Esophagus squamous epithelium (tissue), 5 donors: ENCODE results near the gene ATP1B3. TPM values are rescaled to one million over a fixed set of nuclear protein-coding genes. Genes with fewer than 3 reads are reported as not detected.

ENCODE experiments used
- DNase-seq: peaks from one replicate; lab custom pipeline; 2025; lab: John Stamatoyannopoulos, UW
- H3K27ac ChIP-seq, 4 donors: fragments of 200-600 bp; sonication (generic); one replicate each; pipeline ENCODE4 v1.5.1; 2016 to 2019; ENCODE audit warnings: mild to moderate bottlenecking in 1 of 4
- H3K27me3 ChIP-seq, 4 donors: fragments of 200-600 bp; sonication (generic); 1 replicate in 3 of 4; 2 replicates in 1 of 4; pipeline versions ENCODE4 v1.5.1 to v1.6.0; 2017 to 2021; ENCODE audit warnings: antibody characterized with exemption in 1 of 4
- H3K36me3 ChIP-seq, 3 donors: fragments of 200-600 bp; sonication (generic); one replicate each; pipeline ENCODE4 v1.5.1; 2016 to 2019
- H3K4me1 ChIP-seq, 3 donors: fragments of 200-600 bp; sonication (generic); one replicate each; pipeline ENCODE4 v1.5.1; 2017 to 2019
- H3K4me3 ChIP-seq, 4 donors: fragments of 200-600 bp; sonication (generic); 1 replicate in 3 of 4; 2 replicates in 1 of 4; pipeline ENCODE4 v1.5.1; 2016 to 2019; ENCODE audit warnings: mild to moderate bottlenecking in 2 of 4, moderate library complexity in 1 of 4
- H3K9me3 ChIP-seq, 3 donors: fragments of 200-600 bp; sonication (generic); one replicate each; pipeline ENCODE4 v1.5.1; 2016 to 2019
- POLR2A ChIP-seq, 4 donors: fragments of 450-650 bp; IDR thresholded peaks; one replicate each; pipeline ENCODE4 v1.6.1; 2017; ENCODE audit warnings: antibody characterized with exemption in 4 of 4, mild to moderate bottlenecking in 4 of 4, moderate library complexity in 3 of 4
- WGBS, 2 donors: methylation state at CpG; one replicate each; pipeline ENCODE4 v1.1.5; 2018; 5-methylcytosine and 5-hydroxymethylcytosine counted together
- intact Hi-C: fragments of 100-400 bp; cut with DNase I; formaldehyde crosslinking; loops from one replicate; pipeline ENCODE4 v1.15.0; 2022
- total RNA-seq, 4 donors: library from RNA; depleted of rRNA; stranded (reverse); fragments of >200 nt; gene quantifications; one replicate each; pipeline ENCODE4 v1.1.0, GENCODE V29; 2016
- TF ChIP-seq, protein P1 (sequence below), 6 experiments: fragments of 450-650 bp in 4 of 6; fragments of 200-600 bp in 2 of 6; sonication (generic) in 2 of 6; IDR thresholded peaks; one replicate each; pipeline ENCODE4 v1.5.1; 2016 to 2019; ENCODE audit warnings: antibody characterized with exemption in 6 of 6, mild to moderate bottlenecking in 4 of 6, moderate library complexity in 4 of 6
- donor health status: DM: yes; HTN: yes; CAD: no.

Gene ATP1B3
- total RNA-seq, 4 donors from 2014 or later: 61.0 to 160 (median 126) TPM

DNA sequence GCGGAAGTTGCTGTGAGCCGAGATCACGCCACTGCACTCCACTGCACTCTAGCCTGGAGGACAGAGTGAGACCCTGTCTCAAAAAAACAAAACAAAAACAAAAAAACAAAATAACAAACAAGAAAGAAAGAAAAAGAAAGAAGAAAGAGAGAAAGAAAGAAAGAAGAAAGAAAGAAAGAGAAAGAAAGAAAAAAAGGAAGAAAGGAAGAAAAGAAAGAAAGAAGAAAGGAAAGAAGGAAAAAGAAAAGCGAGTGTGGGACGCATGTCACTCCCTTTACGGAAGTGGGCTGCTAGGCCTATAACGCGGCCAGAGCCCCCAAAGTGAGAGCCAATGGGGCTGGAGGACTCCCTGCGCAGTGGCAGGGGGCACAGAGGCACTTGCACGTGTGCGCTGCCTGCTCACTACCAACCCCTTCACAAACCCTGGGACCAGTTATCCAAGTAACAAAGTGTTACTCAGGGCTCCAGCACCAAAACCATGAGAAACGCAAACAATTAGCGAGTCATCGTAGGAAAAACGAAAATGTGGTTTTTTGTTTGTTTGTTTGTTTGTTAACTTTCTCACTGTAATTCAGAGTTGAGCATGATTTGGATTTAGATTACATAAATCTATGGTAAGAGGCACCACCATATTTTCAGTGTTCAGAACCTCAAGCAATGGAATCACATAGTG lies 40.8 kb upstream of the ATP1B3 start:
- Histone ChIP-seq H3K4me3 (no peak overlapping the region), H3K4me1 (peaks cover 0 to 50% (median 11%) of the 10 kb centered on the region in 3 donors), H3K9me3 (no peaks in the 10 kb centered on the region), H3K27me3 (no peaks in the 10 kb centered on the region), H3K27ac (no peak overlapping the region), H3K36me3 (no peaks in the 10 kb centered on the region)
- DNase-seq: no peak
- intact Hi-C loops: no loop called here
- 92 to 97% methylated on average over 15 of the region's 15 CpGs for WGBS, 2 donors
- no peak for TF ChIP-seq POLR2A (IDR thresholded peaks at IDR 0.05)
- TF ChIP-seq, protein P1, sequence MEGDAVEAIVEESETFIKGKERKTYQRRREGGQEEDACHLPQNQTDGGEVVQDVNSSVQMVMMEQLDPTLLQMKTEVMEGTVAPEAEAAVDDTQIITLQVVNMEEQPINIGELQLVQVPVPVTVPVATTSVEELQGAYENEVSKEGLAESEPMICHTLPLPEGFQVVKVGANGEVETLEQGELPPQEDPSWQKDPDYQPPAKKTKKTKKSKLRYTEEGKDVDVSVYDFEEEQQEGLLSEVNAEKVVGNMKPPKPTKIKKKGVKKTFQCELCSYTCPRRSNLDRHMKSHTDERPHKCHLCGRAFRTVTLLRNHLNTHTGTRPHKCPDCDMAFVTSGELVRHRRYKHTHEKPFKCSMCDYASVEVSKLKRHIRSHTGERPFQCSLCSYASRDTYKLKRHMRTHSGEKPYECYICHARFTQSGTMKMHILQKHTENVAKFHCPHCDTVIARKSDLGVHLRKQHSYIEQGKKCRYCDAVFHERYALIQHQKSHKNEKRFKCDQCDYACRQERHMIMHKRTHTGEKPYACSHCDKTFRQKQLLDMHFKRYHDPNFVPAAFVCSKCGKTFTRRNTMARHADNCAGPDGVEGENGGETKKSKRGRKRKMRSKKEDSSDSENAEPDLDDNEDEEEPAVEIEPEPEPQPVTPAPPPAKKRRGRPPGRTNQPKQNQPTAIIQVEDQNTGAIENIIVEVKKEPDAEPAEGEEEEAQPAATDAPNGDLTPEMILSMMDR (IDR thresholded peaks at IDR 0.05): no peak

GRCh38 chr3:141839389-141839788 lies 37.1 kb upstream of the ATP1B3 start:
- Histone ChIP-seq H3K4me1 (peaks cover 0 to 37% (median 4%) of the 10 kb centered on the region in 3 donors), H3K9me3 (no peaks in the 10 kb centered on the region), H3K4me3 (no peak overlapping the region), H3K36me3 (no peaks in the 10 kb centered on the region), H3K27me3 (no peaks in the 10 kb centered on the region), H3K27ac (peak overlapping the region in 3 of 4 donors; percentile 3 to 76 (median 25))
- DNase-seq: no peak
- intact Hi-C loops: no loop called here
- no peak for TF ChIP-seq POLR2A (IDR thresholded peaks at IDR 0.05)
- TF ChIP-seq, protein P1 (IDR thresholded peaks at IDR 0.05): no peak

- TF ChIP-seq, protein P1 (IDR thresholded peaks at IDR 0.05): no peak
- TF ChIP-seq POLR2A (IDR thresholded peaks at IDR 0.05): no peak
- Histone ChIP-seq H3K4me3 (no peak overlapping the region), H3K9me3 (no peaks in the 10 kb centered on the region), H3K27ac (peak overlapping the region; percentile 62 to 87 (median 73)), H3K4me1 (peaks cover 0 to 41% (median 4%) of the 10 kb centered on the region in 3 donors), H3K27me3 (no peaks in the 10 kb centered on the region), H3K36me3 (no peaks in the 10 kb centered on the region)
- 22 to 25% methylated on average over 6 of the region's 6 CpGs for WGBS, 2 donors
- intact Hi-C loops: no loop called here
- no peak for DNase-seq
Observed at GRCh38 chr3:141840737-141841544, 35.5 kb upstream of the ATP1B3 start.

GRCh38 chr3:141844108-141844507 lies 32.3 kb upstream of the ATP1B3 start:
- DNase-seq: no peak
- H3K4me3 ChIP-seq: no peak overlapping the region
- WGBS, 2 donors: 85 to 89% methylated on average over 1 of the region's 1 CpG

More at GRCh38 chr3:141844108-141844507, 32.3 kb upstream of the ATP1B3 start:
- no peak overlapping the region for H3K27ac ChIP-seq
- no peaks in the 10 kb centered on the region for H3K27me3 ChIP-seq
- intact Hi-C loops: no loop called here
- H3K36me3 ChIP-seq: no peaks in the 10 kb centered on the region
- no peaks in the 10 kb centered on the region for H3K9me3 ChIP-seq
- H3K4me1 ChIP-seq: peaks cover 0 to 38% (median 6%) of the 10 kb centered on the region in 3 donors
- TF ChIP-seq, protein P1 (IDR thresholded peaks at IDR 0.05): no peak
- no peak for TF ChIP-seq POLR2A (IDR thresholded peaks at IDR 0.05)
